ENCODE measurements around the gene SLC6A11.

Gene SLC6A11

DNA sequence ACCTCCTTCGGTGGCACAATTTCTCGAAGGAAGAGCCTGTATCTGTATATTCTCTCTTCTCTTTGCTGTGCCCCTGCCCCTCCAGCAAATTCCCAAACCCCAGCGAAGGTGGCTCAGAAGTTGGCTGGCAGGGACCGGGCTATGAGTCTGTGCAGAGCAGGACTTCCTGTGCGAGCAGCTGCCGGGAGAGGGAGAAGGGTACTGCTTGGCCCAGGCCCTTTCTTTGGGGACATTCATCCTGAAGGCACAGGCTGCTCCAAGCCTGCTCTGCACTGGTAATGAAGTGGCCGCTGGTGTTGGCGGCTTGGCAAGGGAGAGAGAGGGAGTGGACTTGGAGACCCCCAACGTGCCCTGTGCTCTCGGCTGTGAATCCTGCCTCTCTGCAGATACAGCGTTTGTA is 1.5 kb downstream of the SLC6A11 start:
- peaks cover 58% of the 10 kb centered on the region for H3K27me3 ChIP-seq (ENCODE audit: control insufficient read depth, insufficient read depth, low read length)
- H3K27ac ChIP-seq (ENCODE audit: low read depth, low read length), result no peak overlapping the region
- no peak overlapping the region for H3K9ac ChIP-seq (ENCODE audit: low read length)

DNA sequence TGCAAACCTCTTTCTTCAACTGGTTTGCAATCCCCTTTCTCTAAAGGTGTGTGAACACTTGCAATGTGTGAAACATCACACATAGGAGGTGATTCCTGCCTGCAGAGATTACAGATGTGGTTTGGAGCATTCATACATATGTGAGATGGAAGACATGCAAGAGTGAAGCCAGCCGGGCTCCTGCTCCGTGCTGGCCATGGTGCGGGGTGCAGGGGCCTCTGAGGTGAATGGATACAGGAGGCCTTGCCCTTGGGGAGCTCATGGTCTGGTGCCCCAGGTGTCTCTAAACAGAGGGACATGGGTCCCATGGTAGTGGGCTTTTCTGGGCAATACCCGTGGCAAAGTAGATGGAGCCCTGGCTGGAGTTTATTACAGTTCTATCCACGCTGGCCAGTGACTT is 6.0 kb downstream of the SLC6A11 start:
- Histone ChIP-seq H3K9me3 (ENCODE audit: control insufficient read depth, insufficient read depth, low read depth, low read length) (no peaks in the 10 kb centered on the region), H3K9ac (ENCODE audit: low read length) (no peak overlapping the region), H3K4me3 (ENCODE audit: low read depth, low read length) (no peak overlapping the region), H3K27ac (ENCODE audit: low read depth, low read length) (no peak overlapping the region), H3K4me1 (ENCODE audit: control insufficient read depth, insufficient read depth, low read length) (no peaks in the 10 kb centered on the region), H3K27me3 (ENCODE audit: control insufficient read depth, insufficient read depth, low read length) (peaks cover 18% of the 10 kb centered on the region), H3K36me3 (ENCODE audit: control insufficient read depth, insufficient read depth, low read length) (no peaks in the 10 kb centered on the region)

More for the DNA sequence above, 1.5 kb downstream of the SLC6A11 start:
- no peaks in the 10 kb centered on the region for H3K36me3 ChIP-seq (ENCODE audit: control insufficient read depth, insufficient read depth, low read length)
- H3K4me3 ChIP-seq (ENCODE audit: low read depth, low read length), result no peak overlapping the region
- no peaks in the 10 kb centered on the region for H3K4me1 ChIP-seq (ENCODE audit: control insufficient read depth, insufficient read depth, low read length)
- H3K9me3 ChIP-seq (ENCODE audit: control insufficient read depth, insufficient read depth, low read depth, low read length), result no peaks in the 10 kb centered on the region

DNA sequence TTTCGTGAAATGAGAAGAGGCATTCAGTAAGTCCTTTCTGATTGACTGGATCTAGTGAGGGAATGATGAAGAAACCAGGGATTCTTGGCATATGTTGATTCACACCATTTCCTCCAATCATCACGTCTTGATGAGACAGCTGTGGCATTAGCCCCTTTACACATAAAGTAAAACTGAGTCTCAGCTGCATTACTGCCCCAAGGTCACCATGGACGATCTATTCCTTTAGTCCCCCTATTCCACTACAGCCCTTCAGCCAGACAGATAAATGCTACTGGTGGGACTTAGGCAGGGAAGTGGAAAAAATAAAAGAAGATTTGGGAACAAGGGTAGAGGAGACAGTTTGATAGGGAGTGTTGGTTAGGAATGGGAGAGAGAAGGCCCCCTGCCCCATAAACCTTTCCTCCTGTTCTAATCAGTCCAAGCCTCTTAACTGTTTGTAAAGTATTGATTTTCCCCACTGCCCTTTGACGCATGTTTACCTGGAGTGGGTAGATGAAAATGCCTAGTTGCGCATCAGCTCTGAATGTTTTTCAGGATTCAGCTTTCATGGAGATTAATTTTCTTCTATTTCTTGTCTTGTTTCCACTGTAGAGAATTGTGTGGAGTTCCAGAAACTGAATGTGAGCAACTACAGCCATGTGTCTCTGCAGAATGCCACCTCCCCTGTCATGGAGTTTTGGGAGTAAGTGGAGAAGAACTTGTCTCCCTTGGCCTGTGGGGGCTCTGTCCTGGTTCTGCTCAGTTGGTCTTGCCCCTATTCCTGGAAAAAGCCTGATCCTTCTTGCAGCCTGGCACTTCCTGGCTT is 6.9 kb downstream of the SLC6A11 start:
- Histone ChIP-seq H3K27me3 (ENCODE audit: control insufficient read depth, insufficient read depth, low read length) (peaks cover 10% of the 10 kb centered on the region), H3K4me1 (ENCODE audit: control insufficient read depth, insufficient read depth, low read length) (no peaks in the 10 kb centered on the region), H3K27ac (ENCODE audit: low read depth, low read length) (no peak overlapping the region), H3K36me3 (ENCODE audit: control insufficient read depth, insufficient read depth, low read length) (no peaks in the 10 kb centered on the region), H3K9me3 (ENCODE audit: control insufficient read depth, insufficient read depth, low read depth, low read length) (no peaks in the 10 kb centered on the region), H3K4me3 (ENCODE audit: low read depth, low read length) (no peak overlapping the region), H3K9ac (ENCODE audit: low read length) (no peak overlapping the region)

DNA sequence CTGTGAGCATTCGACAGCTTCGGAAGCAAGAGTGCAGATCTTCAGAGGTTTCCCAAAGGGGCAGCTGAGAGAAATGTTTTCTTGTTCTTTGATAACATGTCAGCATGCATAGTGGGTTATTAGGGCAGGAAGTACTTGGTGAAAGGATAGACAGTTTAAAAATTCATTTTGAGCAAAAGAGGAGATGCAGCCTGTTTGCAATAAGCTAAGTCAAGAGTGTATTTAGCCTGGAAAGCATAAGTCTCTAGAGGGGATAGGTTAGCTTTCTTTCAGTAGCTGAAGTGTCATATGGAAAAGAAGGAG is 7.4 kb downstream of the SLC6A11 start:
- no peaks in the 10 kb centered on the region for H3K4me1 ChIP-seq (ENCODE audit: control insufficient read depth, insufficient read depth, low read length)
- no peaks in the 10 kb centered on the region for H3K9me3 ChIP-seq (ENCODE audit: control insufficient read depth, insufficient read depth, low read depth, low read length)
- H3K27ac ChIP-seq (ENCODE audit: low read depth, low read length), result no peak overlapping the region
- H3K9ac ChIP-seq (ENCODE audit: low read length), result no peak overlapping the region
- H3K4me3 ChIP-seq (ENCODE audit: low read depth, low read length), result no peak overlapping the region
- H3K36me3 ChIP-seq (ENCODE audit: control insufficient read depth, insufficient read depth, low read length), result no peaks in the 10 kb centered on the region
- H3K27me3 ChIP-seq (ENCODE audit: control insufficient read depth, insufficient read depth, low read length), result peaks cover 5% of the 10 kb centered on the region; the same call in 1 of the 2 replicates

DNA sequence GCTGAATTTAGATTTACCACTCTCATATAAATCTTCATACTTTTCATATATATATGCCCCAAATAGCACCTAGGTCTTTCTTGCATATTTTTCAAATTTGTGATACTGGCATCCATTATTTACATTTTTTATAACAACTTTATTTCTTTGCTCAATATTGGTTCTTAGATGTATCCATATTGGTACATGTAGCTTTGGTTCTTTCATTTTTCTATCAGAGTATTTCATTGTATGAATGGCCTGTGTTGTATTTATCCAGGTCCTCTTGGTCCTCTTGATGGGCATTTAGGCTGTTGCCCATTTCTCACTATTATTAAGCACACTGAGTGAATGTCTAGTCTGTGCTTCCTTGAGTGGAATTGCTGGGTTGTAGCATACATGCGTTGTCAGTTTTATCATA is 8.4 kb downstream of the SLC6A11 start:
- H3K4me3 ChIP-seq (ENCODE audit: low read depth, low read length), result no peak overlapping the region
- no peaks in the 10 kb centered on the region for H3K36me3 ChIP-seq (ENCODE audit: control insufficient read depth, insufficient read depth, low read length)
- no peaks in the 10 kb centered on the region for H3K4me1 ChIP-seq (ENCODE audit: control insufficient read depth, insufficient read depth, low read length)
- no peaks in the 10 kb centered on the region for H3K9me3 ChIP-seq (ENCODE audit: control insufficient read depth, insufficient read depth, low read depth, low read length)
- H3K9ac ChIP-seq (ENCODE audit: low read length), result no peak overlapping the region
- H3K27ac ChIP-seq (ENCODE audit: low read depth, low read length), result no peak overlapping the region
- no peaks in the 10 kb centered on the region; the same call in 1 of the 2 replicates for H3K27me3 ChIP-seq (ENCODE audit: control insufficient read depth, insufficient read depth, low read length)

DNA sequence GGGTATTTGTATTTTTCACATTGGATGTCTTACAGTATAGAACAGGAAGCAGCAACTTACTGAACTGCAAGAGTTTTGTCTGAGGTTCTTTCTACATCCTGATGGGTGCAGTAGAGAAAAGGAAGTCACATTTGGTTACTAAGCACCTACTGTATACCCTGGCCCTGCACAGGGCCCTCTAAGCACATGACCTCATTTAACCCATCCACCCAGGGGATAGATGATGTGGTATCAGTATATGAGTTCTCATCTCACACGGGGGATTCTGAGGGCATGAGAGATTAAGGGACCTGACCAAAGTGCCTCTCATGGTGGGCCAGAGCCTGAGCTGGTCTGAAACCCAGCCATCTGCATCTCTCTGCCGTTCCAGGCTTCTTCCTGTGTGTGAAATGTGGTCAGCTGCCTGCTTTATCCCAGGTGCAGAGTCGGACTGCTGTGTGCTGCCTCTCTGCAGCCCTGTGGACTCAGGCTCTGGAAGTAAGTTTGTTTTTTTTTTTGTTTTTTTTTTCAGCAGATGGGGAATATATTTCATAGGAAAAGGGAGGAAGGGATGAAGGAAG is 17.9 kb downstream of the SLC6A11 start:
- H3K27ac ChIP-seq (ENCODE audit: low read depth, low read length), result no peak overlapping the region
- no peak overlapping the region for H3K9ac ChIP-seq (ENCODE audit: low read length)
- no peaks in the 10 kb centered on the region for H3K9me3 ChIP-seq (ENCODE audit: control insufficient read depth, insufficient read depth, low read depth, low read length)
- H3K4me1 ChIP-seq (ENCODE audit: control insufficient read depth, insufficient read depth, low read length), result no peaks in the 10 kb centered on the region
- H3K27me3 ChIP-seq (ENCODE audit: control insufficient read depth, insufficient read depth, low read length), result no peaks in the 10 kb centered on the region
- H3K4me3 ChIP-seq (ENCODE audit: low read depth, low read length), result no peak overlapping the region
- H3K36me3 ChIP-seq (ENCODE audit: control insufficient read depth, insufficient read depth, low read length), result no peaks in the 10 kb centered on the region

DNA sequence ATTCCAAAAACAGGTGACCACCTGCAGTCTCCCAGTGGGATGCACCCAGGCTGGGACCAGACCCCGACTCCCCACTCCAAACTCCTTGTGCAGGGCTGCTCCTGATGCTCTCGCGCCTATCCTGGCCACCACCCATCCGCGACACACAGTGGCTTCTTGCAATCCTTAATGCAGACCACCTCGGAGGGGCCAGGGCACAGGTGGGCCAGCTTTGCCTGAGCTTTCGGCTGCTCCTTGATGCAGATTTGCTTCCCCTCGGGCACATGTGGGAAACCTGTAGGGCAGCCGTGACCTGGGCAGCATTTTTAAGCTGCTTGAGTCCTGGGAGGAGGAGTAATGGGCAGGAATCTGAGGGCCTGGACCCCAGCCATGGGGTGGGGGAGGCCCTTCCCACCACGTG is 18.9 kb downstream of the SLC6A11 start:
- no peak overlapping the region for H3K9ac ChIP-seq (ENCODE audit: low read length)

DNA sequence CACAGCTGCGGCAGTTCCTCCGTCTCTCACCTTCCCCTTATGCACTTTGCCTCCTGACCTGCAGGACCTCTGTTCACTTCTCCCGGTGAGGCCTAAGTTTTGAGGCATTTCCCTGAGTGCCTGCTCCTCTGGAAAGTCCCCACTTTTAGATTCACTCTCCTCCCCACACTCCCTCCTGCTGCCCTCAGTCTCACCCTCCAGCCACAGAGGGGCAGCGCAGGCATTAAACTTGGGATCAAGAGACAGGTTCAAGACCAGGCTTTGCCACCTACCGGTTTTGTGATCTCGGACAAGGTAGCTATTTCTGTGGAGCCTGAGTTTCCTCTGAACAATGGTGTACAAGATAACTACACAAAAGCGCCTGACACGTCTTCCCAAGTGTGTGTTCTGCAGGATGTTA is 19.4 kb downstream of the SLC6A11 start:
- no peak overlapping the region for H3K4me3 ChIP-seq (ENCODE audit: low read depth, low read length)
- H3K9me3 ChIP-seq (ENCODE audit: control insufficient read depth, insufficient read depth, low read depth, low read length), result no peaks in the 10 kb centered on the region
- no peaks in the 10 kb centered on the region for H3K4me1 ChIP-seq (ENCODE audit: control insufficient read depth, insufficient read depth, low read length)
- no peaks in the 10 kb centered on the region for H3K36me3 ChIP-seq (ENCODE audit: control insufficient read depth, insufficient read depth, low read length)
- H3K9ac ChIP-seq (ENCODE audit: low read length), result no peak overlapping the region
- H3K27ac ChIP-seq (ENCODE audit: low read depth, low read length), result no peak overlapping the region
- H3K27me3 ChIP-seq (ENCODE audit: control insufficient read depth, insufficient read depth, low read length), result peaks cover 10% of the 10 kb centered on the region; the same call in 1 of the 2 replicates

More for the DNA sequence above, 18.9 kb downstream of the SLC6A11 start:
- no peak overlapping the region for H3K27ac ChIP-seq (ENCODE audit: low read depth, low read length)
- H3K27me3 ChIP-seq (ENCODE audit: control insufficient read depth, insufficient read depth, low read length), result peaks cover 8% of the 10 kb centered on the region; the same call in 1 of the 2 replicates
- no peaks in the 10 kb centered on the region for H3K9me3 ChIP-seq (ENCODE audit: control insufficient read depth, insufficient read depth, low read depth, low read length)
- no peaks in the 10 kb centered on the region for H3K36me3 ChIP-seq (ENCODE audit: control insufficient read depth, insufficient read depth, low read length)
- H3K4me1 ChIP-seq (ENCODE audit: control insufficient read depth, insufficient read depth, low read length), result no peaks in the 10 kb centered on the region
- no peak overlapping the region for H3K4me3 ChIP-seq (ENCODE audit: low read depth, low read length)

DNA sequence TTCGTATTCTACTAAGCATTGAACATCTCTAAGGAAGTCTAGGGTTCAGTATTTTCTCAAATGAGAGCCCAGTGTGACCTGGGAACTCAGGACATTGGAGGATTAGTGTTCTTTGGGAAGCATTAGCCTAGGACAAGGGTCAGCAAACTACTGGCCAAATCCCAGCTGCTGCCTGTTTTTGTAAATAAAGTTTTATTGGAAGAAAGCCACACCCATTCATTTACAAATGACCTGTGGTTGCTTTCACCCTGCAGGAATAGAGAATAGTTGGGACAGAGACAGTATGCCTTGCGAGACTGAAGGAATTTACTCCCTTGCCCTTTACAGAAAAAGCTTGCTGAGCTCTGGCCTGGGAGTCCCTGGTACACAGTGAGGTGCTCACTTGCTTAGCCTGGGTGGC is 20.6 kb downstream of the SLC6A11 start:
- no peaks in the 10 kb centered on the region for H3K36me3 ChIP-seq (ENCODE audit: control insufficient read depth, insufficient read depth, low read length)
- H3K9ac ChIP-seq (ENCODE audit: low read length), result no peak overlapping the region
- H3K27ac ChIP-seq (ENCODE audit: low read depth, low read length), result no peak overlapping the region
- no peak overlapping the region for H3K4me3 ChIP-seq (ENCODE audit: low read depth, low read length)
- no peaks in the 10 kb centered on the region for H3K4me1 ChIP-seq (ENCODE audit: control insufficient read depth, insufficient read depth, low read length)
- H3K27me3 ChIP-seq (ENCODE audit: control insufficient read depth, insufficient read depth, low read length), result peaks cover 16% of the 10 kb centered on the region
- no peaks in the 10 kb centered on the region for H3K9me3 ChIP-seq (ENCODE audit: control insufficient read depth, insufficient read depth, low read depth, low read length)

DNA sequence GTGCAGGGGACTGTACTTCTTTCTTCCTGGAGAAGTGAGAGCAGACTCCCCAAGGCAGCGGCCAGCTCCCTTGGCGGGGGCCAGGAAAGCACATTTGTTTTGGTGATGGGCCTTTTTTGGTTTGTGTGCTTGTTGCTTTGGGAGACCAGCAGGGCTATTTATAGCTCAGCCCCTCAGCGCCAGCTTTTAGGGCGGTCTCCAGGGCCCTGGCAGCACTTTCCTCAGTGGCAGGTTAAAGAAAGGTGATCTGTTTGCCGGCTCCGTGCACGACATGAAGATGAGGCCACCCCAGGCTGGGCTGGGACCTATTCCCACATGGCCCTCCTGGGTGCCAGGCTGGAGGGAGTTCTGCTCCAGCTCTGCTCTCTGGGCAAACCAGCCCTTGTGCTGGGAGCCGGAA is 21.8 kb downstream of the SLC6A11 start:
- Histone ChIP-seq H3K4me1 (ENCODE audit: control insufficient read depth, insufficient read depth, low read length) (no peaks in the 10 kb centered on the region), H3K27ac (ENCODE audit: low read depth, low read length) (no peak overlapping the region)

DNA sequence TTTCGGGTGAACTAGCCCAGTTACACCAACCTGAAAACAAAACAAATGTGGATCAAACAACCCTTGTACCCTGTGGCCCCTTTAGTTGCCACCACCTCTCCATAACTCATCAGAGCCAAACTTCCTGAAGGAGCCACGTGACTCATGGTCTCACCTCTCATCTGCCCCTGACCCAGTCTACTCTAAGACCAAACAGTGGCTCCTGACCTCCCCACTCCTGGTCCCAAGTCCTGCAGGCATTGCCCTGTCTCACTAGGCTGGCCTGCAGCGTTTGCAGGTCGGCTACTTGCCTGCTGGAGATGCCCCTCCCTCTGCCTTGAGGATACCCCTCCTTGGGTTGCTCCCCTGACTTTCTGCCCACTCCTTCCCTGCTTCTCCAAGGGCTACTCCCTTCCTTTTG is 23.1 kb downstream of the SLC6A11 start:
- Histone ChIP-seq H3K9ac (ENCODE audit: low read length) (no peak overlapping the region), H3K27ac (ENCODE audit: low read depth, low read length) (no peak overlapping the region), H3K27me3 (ENCODE audit: control insufficient read depth, insufficient read depth, low read length) (peaks cover 27% of the 10 kb centered on the region)

More for the DNA sequence above, 21.8 kb downstream of the SLC6A11 start:
- H3K36me3 ChIP-seq (ENCODE audit: control insufficient read depth, insufficient read depth, low read length), result no peaks in the 10 kb centered on the region
- no peak overlapping the region for H3K4me3 ChIP-seq (ENCODE audit: low read depth, low read length)
- H3K27me3 ChIP-seq (ENCODE audit: control insufficient read depth, insufficient read depth, low read length), result peaks cover 19% of the 10 kb centered on the region
- H3K9me3 ChIP-seq (ENCODE audit: control insufficient read depth, insufficient read depth, low read depth, low read length), result no peaks in the 10 kb centered on the region
- no peak overlapping the region for H3K9ac ChIP-seq (ENCODE audit: low read length)

More for the DNA sequence above, 23.1 kb downstream of the SLC6A11 start:
- Histone ChIP-seq H3K4me3 (ENCODE audit: low read depth, low read length) (no peak overlapping the region), H3K36me3 (ENCODE audit: control insufficient read depth, insufficient read depth, low read length) (no peaks in the 10 kb centered on the region), H3K9me3 (ENCODE audit: control insufficient read depth, insufficient read depth, low read depth, low read length) (no peaks in the 10 kb centered on the region), H3K4me1 (ENCODE audit: control insufficient read depth, insufficient read depth, low read length) (no peaks in the 10 kb centered on the region)
